ENCODE measurements around the gene KLK5. TPM values are rescaled to one million over a fixed set of nuclear protein-coding genes. Genes with fewer than 3 reads are reported as not detected.
"Not testable (repeated sequence)": the region's sequence is repeated elsewhere in the genome, so short reads cannot be mapped to it uniquely, and the experiment has no call there.

Gene KLK5
- total RNA-seq, 4 donors from 2014 or later: 3.3 to 12.2 (median 9.7) TPM; not detected in 1

GRCh38 chr19:50994129-50994528 is 41.3 kb upstream of the KLK5 start:
- TF ChIP-seq CTCF (IDR thresholded peaks at IDR 0.05): no peak
- ATAC-seq (ENCODE audit: low FRiP score): no peak
- no peak for DNase-seq (ENCODE audit: low spot score)

DNA sequence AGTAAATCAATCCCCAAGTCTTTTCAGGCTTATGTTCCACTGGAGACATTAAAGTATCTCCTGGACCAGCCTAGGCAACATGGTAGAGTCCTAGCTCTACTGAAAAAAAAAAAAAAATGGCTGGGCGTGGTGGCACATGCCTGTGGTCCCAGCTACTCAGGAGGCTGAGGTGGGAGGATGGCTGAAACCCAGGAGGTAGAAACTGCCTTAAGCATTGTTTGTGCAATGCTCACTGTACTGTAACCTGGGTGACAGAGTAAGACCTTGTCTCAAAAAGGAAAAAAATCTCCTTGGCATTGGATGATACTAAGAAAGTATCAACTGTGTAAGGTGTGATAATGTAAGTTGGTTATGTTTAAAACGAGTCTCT is 39.8 kb upstream of the KLK5 start:
- DNase-seq (ENCODE audit: low spot score) (no peak), ATAC-seq (ENCODE audit: low FRiP score) (no peak)
- no peak for TF ChIP-seq CTCF (IDR thresholded peaks at IDR 0.05)

- not testable (repeated sequence) for DNase-seq (ENCODE audit: low spot score); ATAC-seq (ENCODE audit: low FRiP score)
Observed at GRCh38 chr19:50984416-50984815, 31.6 kb upstream of the KLK5 start.

- no peak for DNase-seq (ENCODE audit: low spot score)
- no peak for TF ChIP-seq CTCF (IDR thresholded peaks at IDR 0.05)
- peak; percentile 89 for ATAC-seq (ENCODE audit: low FRiP score)
Observed at GRCh38 chr19:50983625-50984292, 30.9 kb upstream of the KLK5 start, which contains the start of gene KLK7. KLK7 (minus strand) TSS chr19:50983917; CDS start chr19:50982399, 1,518 bp downstream.

GRCh38 chr19:50982186-50982585 is 29.3 kb upstream of the KLK5 start:
- no peak for TF ChIP-seq CTCF (IDR thresholded peaks at IDR 0.05)
- ATAC-seq (ENCODE audit: low FRiP score) (peak; percentile 10), DNase-seq (ENCODE audit: low spot score) (no peak)

- ATAC-seq (ENCODE audit: low FRiP score) (peak; percentile 34), DNase-seq (ENCODE audit: low spot score) (no peak)
- no peak for TF ChIP-seq CTCF (IDR thresholded peaks at IDR 0.05)
Observed at GRCh38 chr19:50981587-50982146, 28.8 kb upstream of the KLK5 start.

DNA sequence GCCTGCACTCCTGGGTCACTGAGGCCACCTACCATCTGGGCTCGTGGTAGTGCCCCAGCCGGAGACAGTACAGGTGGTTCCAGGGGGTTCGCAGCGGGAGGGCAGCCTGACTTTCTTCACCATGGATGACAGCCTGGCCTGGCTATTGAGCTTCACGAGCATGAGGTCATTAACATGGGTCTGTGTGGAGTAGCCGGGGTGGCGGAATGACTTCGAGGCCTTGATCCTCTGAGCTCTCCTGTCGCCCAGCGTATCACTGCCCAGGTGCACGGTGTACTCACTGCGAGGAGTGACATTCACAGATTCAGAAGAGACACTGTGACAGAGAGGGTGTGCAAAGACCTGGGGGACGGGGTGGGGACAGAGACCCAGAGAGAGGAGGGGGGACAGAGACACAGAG is 27.4 kb upstream of the KLK5 start:
- TF ChIP-seq CTCF (IDR thresholded peaks at IDR 0.05): no peak
- DNase-seq (ENCODE audit: low spot score): no peak
- ATAC-seq (ENCODE audit: low FRiP score): no peak

All from omental fat pad (tissue), 4 donors.